ENCODE measurements around the gene TOR4A.

TOR4A gene

DNA sequence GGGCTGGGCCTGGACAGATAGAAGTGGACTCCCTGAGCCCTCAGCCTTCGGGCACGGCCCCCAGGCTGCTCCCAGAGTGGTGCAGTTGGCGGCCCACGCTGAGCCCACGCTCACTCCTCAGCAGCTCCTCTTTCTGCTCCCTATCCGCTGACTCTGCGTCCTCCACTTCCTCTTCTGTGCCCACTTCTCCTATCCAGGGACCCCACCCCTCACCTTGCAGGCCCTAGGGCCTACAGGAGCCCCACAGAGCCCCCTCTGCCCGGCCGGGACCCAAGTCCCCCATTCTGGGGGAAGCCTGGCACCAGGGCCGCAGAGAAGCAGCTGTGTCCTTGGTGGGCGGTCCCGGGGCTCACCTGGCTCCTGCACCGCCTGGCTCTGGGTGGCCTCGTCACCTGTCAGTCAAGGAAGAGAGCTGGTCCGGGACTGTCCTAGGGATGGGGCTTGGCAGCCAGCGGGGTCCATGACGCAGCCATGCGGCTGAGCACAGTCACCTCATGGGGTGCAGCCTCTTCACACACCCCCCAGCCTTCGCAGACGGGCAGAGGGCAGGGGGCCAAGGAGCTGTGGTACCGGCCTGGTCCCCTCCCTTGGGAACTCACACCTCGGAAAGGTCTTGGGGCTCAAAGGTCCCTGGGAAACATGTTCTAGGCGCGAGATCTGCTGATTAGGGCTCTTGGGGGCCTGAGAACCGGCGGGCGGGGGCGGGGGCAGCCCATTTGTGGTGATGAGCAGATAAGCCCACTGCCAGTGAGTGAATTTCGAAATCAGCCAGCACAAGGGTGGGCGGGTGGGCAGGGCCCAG, 29.9 kb downstream of the TOR4A start:
- no peaks in the 10 kb centered on the region for H3K9me3 ChIP-seq (ENCODE audit: insufficient read depth, low read depth, low read length)
- H3K27ac ChIP-seq (ENCODE audit: low read depth, low read length), result no peak overlapping the region
- H3K4me1 ChIP-seq (ENCODE audit: insufficient read depth, low read length), result peaks cover 31% of the 10 kb centered on the region
- 87% methylated on average over 30 of the region's 30 CpGs for WGBS
- peaks cover 15% of the 10 kb centered on the region for H3K27me3 ChIP-seq (ENCODE audit: insufficient read depth, low read length)
- no peak overlapping the region for H3K4me3 ChIP-seq (ENCODE audit: low read length)
- no peaks in the 10 kb centered on the region for H3K36me3 ChIP-seq (ENCODE audit: insufficient read depth, low read length)
- no peak overlapping the region for H3K9ac ChIP-seq (ENCODE audit: low read depth, low read length)

DNA sequence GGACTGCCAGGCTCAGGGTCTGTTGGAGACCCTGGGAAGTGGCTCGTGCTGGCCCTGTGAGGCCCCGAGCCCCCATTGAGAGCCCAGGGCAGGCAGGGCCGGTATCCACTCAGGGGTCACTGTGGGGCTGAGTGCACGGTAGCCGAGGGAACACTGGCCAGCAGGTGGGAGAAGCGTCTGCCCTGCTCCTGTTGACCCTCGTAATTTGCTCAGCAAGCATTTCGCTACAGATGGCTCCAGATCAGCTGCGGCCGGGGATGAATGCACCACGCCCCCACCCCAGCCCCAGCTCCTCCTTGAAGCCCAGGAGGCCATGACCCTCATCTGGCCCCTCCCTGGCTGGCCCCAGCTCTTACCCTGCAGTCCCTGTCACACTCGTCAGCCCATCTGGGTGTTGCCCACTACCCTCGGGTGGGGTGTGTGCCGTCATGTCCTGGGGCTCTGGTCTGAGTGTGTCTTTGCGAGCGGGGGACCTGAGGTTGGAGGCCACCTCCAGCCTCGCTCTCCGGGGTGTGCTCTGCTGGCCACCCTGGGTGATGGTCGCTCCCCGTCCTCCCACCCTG, 30.6 kb downstream of the TOR4A start:
- Histone ChIP-seq H3K4me1 (ENCODE audit: insufficient read depth, low read length) (peaks cover 27% of the 10 kb centered on the region), H3K27ac (ENCODE audit: low read depth, low read length) (no peak overlapping the region), H3K36me3 (ENCODE audit: insufficient read depth, low read length) (no peaks in the 10 kb centered on the region), H3K9ac (ENCODE audit: low read depth, low read length) (no peak overlapping the region), H3K27me3 (ENCODE audit: insufficient read depth, low read length) (peaks cover 8% of the 10 kb centered on the region), H3K4me3 (ENCODE audit: low read length) (no peak overlapping the region), H3K9me3 (ENCODE audit: insufficient read depth, low read depth, low read length) (no peaks in the 10 kb centered on the region)
- 83% methylated on average over 20 of the region's 20 CpGs for WGBS

DNA sequence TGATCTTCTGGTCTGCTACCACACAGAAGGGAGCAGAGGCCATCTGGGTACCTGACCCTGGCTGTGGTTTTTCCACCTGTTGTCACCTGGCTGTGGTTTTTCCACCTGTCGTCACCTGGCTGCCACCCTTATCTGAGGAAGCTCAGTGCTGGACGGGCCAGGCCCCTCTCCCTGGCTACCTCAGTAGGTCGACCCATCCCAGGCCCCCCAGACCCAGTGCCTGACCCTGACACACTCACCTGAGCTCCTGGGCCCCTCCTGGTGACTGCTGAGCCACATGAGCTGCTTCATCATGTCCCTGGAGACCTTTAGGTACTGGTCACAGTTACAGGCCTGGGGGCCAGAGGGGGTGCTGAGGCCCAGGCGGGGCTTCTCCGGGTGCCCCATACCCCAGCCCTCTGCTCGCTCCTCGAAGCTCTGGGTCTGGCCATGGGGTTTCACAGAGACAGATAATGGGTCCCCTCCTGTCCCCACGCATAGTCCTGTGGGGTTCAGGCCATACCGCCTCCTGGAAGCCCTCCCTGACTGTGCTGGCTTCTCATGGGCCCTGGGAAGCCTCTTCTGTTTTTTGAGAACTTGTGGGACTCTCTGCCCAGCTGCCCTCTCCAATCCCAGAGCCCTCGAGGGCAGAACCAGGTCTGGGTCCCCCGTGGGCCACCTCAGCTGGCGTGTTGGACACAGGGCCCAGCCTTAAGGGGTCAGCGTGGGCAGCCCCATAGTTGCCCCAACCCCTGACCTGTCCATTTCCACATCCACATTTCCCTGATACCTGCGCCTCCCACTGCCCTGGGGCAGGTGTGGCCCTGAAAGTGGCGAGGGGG, 32.1 kb downstream of the TOR4A start:
- H3K4me3 ChIP-seq (ENCODE audit: low read length), result no peak overlapping the region
- no peaks in the 10 kb centered on the region for H3K27me3 ChIP-seq (ENCODE audit: insufficient read depth, low read length)
- H3K9ac ChIP-seq (ENCODE audit: low read depth, low read length), result no peak overlapping the region
- 90% methylated on average over 15 of the region's 15 CpGs for WGBS
- no peak overlapping the region for H3K27ac ChIP-seq (ENCODE audit: low read depth, low read length)
- H3K4me1 ChIP-seq (ENCODE audit: insufficient read depth, low read length), result peaks cover 23% of the 10 kb centered on the region
- no peaks in the 10 kb centered on the region for H3K36me3 ChIP-seq (ENCODE audit: insufficient read depth, low read length)
- H3K9me3 ChIP-seq (ENCODE audit: insufficient read depth, low read depth, low read length), result no peaks in the 10 kb centered on the region

DNA sequence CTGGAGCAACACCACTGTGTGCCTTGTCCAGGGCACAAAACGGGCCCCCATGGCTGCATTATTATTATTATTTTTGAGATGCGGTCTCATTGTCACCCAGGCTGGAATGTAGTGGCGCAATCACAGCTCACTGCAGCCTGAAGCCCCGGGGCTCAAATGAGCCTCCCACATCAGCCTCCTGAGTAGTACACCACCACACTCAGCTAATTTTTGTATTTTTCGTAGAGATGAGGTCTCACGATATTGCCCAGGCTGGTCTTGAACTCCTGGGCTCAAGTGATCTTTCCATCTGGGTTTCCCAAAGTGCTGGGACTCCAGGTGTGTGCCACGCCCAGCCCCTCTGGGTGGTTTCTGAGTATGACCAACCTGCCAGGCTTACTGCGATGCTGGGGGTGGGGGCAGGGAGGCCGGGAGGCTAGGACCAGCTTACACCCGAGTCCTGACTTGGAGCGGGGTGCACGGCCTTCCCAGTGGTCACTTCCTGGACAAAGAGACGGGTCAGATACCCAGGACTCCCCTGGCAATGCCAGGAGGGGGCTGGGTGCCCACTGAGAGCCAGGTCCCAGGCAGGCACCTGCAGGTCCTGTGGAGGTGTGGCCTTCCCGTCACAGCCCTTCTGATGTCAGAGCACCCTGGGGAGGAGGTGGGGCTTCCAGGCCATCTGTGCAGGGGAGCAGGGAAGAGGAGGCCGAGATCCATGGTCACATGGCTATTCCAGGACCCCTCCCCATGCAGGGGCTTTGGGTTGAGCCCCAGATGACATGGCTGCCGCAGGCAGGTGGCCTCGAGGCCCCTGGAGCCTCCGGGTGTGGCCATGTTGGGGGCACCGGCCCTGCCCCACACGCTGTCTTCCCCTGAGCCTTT, 32.9 kb downstream of the TOR4A start:
- 89% methylated on average over 20 of the region's 20 CpGs for WGBS
- H3K4me1 ChIP-seq (ENCODE audit: insufficient read depth, low read length), result peaks cover 19% of the 10 kb centered on the region
- H3K9ac ChIP-seq (ENCODE audit: low read depth, low read length), result no peak overlapping the region
- no peak overlapping the region for H3K27ac ChIP-seq (ENCODE audit: low read depth, low read length)
- no peaks in the 10 kb centered on the region for H3K36me3 ChIP-seq (ENCODE audit: insufficient read depth, low read length)
- no peaks in the 10 kb centered on the region for H3K9me3 ChIP-seq (ENCODE audit: insufficient read depth, low read depth, low read length)
- no peak overlapping the region for H3K4me3 ChIP-seq (ENCODE audit: low read length)
- H3K27me3 ChIP-seq (ENCODE audit: insufficient read depth, low read length), result no peaks in the 10 kb centered on the region

DNA sequence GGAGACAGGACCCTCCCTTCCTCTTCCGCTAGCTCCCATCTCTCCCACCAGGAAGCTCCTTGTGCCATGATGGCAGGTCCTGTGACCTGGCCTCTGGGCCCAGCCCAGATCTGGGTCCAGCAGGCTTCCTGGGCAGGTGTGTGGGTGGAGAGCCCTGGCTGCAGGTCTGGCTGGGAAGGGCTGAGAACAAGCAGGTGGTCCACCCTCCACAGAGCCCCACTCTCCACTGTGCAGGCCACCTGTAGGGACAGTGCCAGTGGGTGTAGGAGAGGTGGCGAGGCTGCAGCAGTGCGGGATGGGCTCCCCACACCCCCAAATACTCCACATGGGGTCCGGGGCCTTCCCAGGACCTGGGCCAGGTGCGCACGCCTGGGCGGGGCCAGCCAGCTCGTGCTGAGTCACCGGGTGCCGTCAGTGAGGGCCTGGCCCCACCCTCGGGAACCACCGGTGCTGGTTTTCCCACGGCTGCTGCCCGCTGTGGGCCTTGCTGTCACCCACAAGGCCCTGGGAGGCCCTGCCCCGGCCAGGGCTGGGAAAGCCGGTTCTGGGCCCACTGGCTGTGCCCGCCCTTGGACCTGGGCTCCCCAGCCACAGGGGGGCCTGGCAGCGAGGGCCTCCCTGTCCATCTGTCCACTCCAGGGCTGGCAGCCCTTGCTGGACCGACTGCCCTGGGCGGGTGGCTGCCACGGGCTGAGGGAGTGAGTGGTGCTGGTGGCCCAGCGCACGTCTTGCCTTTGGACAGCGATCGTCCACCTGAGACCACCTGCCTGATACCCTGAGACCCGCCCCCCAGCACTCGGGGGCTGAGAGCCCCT, 33.9 kb downstream of the TOR4A start:
- H3K36me3 ChIP-seq (ENCODE audit: insufficient read depth, low read length), result no peaks in the 10 kb centered on the region
- no peaks in the 10 kb centered on the region for H3K27me3 ChIP-seq (ENCODE audit: insufficient read depth, low read length)
- no peak overlapping the region for H3K4me3 ChIP-seq (ENCODE audit: low read length)
- H3K9ac ChIP-seq (ENCODE audit: low read depth, low read length), result no peak overlapping the region
- H3K27ac ChIP-seq (ENCODE audit: low read depth, low read length), result no peak overlapping the region
- H3K9me3 ChIP-seq (ENCODE audit: insufficient read depth, low read depth, low read length), result no peaks in the 10 kb centered on the region
- 91% methylated on average over 27 of the region's 27 CpGs for WGBS
- peaks cover 14% of the 10 kb centered on the region; the same call in 1 of the 2 replicates for H3K4me1 ChIP-seq (ENCODE audit: insufficient read depth, low read length)

DNA sequence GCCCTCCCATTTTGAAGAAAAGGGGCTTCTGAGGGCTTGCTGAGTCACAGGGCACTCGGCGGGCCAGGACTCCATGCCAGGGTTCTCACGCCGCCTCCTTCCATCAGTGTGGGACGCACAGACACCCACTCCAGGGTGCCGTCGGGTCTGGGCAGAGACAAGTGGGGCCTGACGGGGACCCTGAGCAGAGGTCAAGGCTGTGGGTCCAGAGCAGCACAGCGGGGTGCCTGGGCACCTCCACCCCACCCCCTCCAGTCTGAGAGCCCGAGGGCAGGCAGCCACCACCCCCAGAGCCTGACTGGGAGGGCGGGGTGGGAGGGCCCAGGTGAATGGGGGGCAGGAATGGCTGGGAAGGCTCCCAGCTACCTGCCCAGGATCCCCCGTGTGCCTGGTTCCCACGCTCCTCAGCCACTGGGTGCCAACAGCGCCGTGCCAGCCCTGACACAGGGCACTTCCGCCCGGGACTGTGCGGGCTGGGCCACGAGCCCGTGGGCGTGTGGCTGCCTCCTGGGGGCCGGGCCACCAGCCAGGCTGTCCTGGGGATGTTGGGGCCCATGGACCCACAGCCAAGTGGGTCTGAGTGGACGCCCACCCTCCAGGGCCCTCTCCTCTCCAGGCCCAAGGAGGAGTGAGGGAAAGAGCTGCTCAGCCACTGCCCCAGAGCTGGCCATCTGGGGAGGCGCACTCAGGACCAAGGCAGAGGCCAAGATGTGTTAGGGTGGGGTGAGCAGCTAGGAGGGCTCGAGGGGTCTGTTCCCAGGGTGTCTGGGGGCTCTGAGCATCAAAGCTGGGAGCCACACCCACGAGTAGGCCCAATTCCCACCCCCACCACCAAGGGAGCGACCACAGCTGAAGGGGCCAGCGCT, 34.7 kb downstream of the TOR4A start:
- no peak overlapping the region for H3K4me3 ChIP-seq (ENCODE audit: low read length)
- 91% methylated on average over 28 of the region's 28 CpGs for WGBS
- peaks cover 13% of the 10 kb centered on the region; the same call in 1 of the 2 replicates for H3K4me1 ChIP-seq (ENCODE audit: insufficient read depth, low read length)
- H3K27me3 ChIP-seq (ENCODE audit: insufficient read depth, low read length), result no peaks in the 10 kb centered on the region
- no peaks in the 10 kb centered on the region for H3K36me3 ChIP-seq (ENCODE audit: insufficient read depth, low read length)
- no peaks in the 10 kb centered on the region for H3K9me3 ChIP-seq (ENCODE audit: insufficient read depth, low read depth, low read length)
- H3K27ac ChIP-seq (ENCODE audit: low read depth, low read length), result no peak overlapping the region
- H3K9ac ChIP-seq (ENCODE audit: low read depth, low read length), result no peak overlapping the region

DNA sequence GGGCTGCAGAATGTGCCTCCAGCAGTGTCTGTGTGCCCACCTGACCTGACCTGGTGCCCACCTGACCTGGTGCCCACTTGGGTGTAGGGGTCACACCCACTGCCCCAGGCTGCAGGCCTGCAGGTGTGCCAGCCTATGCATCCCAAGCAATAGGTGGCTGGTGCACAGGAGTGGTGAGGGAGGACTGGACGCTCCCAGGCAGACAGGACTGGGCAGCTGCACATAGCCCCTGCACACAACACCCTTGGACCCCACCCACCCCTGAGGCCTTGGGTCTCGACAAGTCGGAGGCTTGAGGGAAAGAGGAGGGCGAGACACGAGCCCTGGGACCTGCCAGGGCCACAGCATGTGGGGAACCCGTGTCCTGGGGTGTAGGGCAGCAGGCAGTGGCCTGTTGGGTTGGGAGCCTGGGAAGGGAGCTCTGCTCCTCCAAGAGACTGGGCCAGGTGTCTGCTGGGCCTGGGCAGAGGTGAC, 35.4 kb downstream of the TOR4A start:
- no peaks in the 10 kb centered on the region for H3K27me3 ChIP-seq (ENCODE audit: insufficient read depth, low read length)
- no peak overlapping the region for H3K4me3 ChIP-seq (ENCODE audit: low read length)
- no peaks in the 10 kb centered on the region for H3K9me3 ChIP-seq (ENCODE audit: insufficient read depth, low read depth, low read length)
- H3K36me3 ChIP-seq (ENCODE audit: insufficient read depth, low read length), result no peaks in the 10 kb centered on the region
- H3K4me1 ChIP-seq (ENCODE audit: insufficient read depth, low read length), result peaks cover 8% of the 10 kb centered on the region; the same call in 1 of the 2 replicates
- no peak overlapping the region for H3K9ac ChIP-seq (ENCODE audit: low read depth, low read length)
- 92% methylated on average over 5 of the region's 6 CpGs for WGBS
- no peak overlapping the region for H3K27ac ChIP-seq (ENCODE audit: low read depth, low read length)

DNA sequence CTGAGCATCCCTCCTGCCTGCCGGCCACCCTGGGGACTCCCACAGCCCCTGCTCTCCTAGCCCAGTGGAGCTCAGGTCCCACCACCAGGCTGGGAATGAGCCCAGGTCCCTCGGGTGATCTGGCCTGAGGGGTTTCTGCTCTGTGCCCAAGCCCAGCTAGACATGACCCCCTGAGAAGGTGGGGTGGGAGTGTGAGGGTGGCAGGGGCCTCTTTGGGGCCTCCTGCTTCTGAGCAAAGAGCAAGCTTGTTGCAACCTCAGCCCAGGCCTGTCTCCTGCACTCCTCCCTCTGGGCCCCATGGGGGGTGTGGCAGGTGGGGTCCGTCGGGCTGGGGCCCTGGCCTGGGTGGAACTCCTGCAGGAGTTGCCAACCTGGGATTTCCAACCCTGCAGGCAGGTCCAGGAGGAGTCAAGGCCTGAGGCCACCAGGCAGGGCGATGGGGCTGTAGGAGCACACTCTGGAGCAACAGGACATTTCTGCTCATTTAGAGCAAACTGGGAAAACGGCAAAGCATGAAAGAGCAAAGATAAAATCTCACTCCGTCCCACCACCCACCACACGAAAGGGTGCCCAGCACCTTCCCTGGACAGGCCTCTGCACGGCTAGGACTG, 35.9 kb downstream of the TOR4A start:
- Histone ChIP-seq H3K9ac (ENCODE audit: low read depth, low read length) (no peak overlapping the region), H3K9me3 (ENCODE audit: insufficient read depth, low read depth, low read length) (no peaks in the 10 kb centered on the region), H3K27ac (ENCODE audit: low read depth, low read length) (no peak overlapping the region), H3K4me1 (ENCODE audit: insufficient read depth, low read length) (peaks cover 8% of the 10 kb centered on the region; the same call in 1 of the 2 replicates), H3K4me3 (ENCODE audit: low read length) (no peak overlapping the region), H3K36me3 (ENCODE audit: insufficient read depth, low read length) (no peaks in the 10 kb centered on the region), H3K27me3 (ENCODE audit: insufficient read depth, low read length) (no peaks in the 10 kb centered on the region)
- WGBS, result 79% methylated on average over 9 of the region's 9 CpGs

DNA sequence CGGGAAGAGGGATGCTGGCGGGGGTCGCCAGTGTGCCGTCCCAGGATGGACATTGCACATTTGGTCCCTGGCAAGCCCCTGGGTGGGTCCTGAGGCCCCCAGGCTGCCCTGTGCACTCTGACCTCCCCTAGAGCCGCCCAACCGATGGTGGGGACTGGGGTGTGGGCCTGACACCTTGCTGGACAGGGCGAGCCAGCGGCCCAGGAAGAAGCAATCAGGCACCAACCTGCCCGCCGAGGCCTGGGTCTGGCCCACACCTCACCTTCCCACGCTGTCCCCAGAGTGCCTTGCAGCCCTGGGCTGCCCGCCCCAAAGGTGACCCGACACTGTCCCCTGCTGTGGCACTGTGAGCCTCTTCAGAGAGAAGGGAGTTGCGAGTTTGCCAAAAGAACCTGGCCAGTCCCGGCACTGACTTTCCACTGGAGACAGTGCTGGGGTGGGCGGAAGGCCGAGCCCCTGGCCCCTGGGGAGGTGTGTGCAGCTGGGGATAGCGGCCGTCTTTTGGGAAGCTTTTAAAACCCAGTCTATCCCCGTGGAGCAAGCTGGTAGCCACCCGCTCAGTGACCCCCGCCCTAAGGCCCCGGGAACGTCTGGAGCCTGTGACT, 36.5 kb downstream of the TOR4A start:
- H3K4me3 ChIP-seq (ENCODE audit: low read length), result no peak overlapping the region
- WGBS, result 80% methylated on average over 24 of the region's 24 CpGs
- H3K4me1 ChIP-seq (ENCODE audit: insufficient read depth, low read length), result peaks cover 8% of the 10 kb centered on the region; the same call in 1 of the 2 replicates

More for the DNA sequence above, 36.5 kb downstream of the TOR4A start:
- no peak overlapping the region for H3K27ac ChIP-seq (ENCODE audit: low read depth, low read length)
- H3K9me3 ChIP-seq (ENCODE audit: insufficient read depth, low read depth, low read length), result no peaks in the 10 kb centered on the region
- H3K9ac ChIP-seq (ENCODE audit: low read depth, low read length), result no peak overlapping the region
- no peaks in the 10 kb centered on the region for H3K27me3 ChIP-seq (ENCODE audit: insufficient read depth, low read length)
- no peaks in the 10 kb centered on the region for H3K36me3 ChIP-seq (ENCODE audit: insufficient read depth, low read length)
